ENCODE results near the gene FNDC11. TPM values are rescaled to one million over a fixed set of nuclear protein-coding genes. Genes with fewer than 3 reads are reported as not detected.

Gene FNDC11
- total RNA-seq, 3 donors from 2014 or later (not counting 1 experiment from before 2014, with no cell fraction given) = 0.19 to 0.75 (median 0.25) TPM

Other genes starting within 250 kb of the FNDC11 start
- not detected for gene CHRNA4, start 192.8 kb upstream of the FNDC11 start, total RNA-seq
- not detected for gene KCNQ2, start 81.5 kb upstream of the FNDC11 start, total RNA-seq
- under 1 TPM; 0.14 to 0.86 (median 0.35) TPM for gene EEF1A2, start 55.1 kb upstream of the FNDC11 start, total RNA-seq
- gene PPDPF, start 33.4 kb upstream of the FNDC11 start, total RNA-seq = 100 to 1,000 TPM in 2 of 3 donors, 10 to 100 TPM in 1; 95.5 to 197 (median 159) TPM
- gene PTK6, start 16.8 kb upstream of the FNDC11 start, total RNA-seq = under 1 TPM in 2 of 3 donors, not detected in 1; 0.16 to 0.48 TPM
- gene SRMS, start 6.4 kb upstream of the FNDC11 start, total RNA-seq = under 1 TPM in 2 of 3 donors, not detected in 1; 0.16 to 0.23 TPM
- 10 to 100 TPM; 85.2 to 90.7 (median 89.4) TPM for gene HELZ2, start 20.1 kb downstream of the FNDC11 start, total RNA-seq
- 10 to 100 TPM; 11.7 to 15.1 (median 14.6) TPM for gene GMEB2, start 72.9 kb downstream of the FNDC11 start, total RNA-seq
- gene STMN3, start 99.3 kb downstream of the FNDC11 start, total RNA-seq = 10 to 100 TPM in 1 of 3 donors, 1 to 10 TPM in 2; 6.7 to 12.9 (median 8.3) TPM
- gene RTEL1, start 104.2 kb downstream of the FNDC11 start, total RNA-seq = 10 to 100 TPM; 36.3 to 52.0 (median 40.4) TPM
- not detected for gene TNFRSF6B, start 142.5 kb downstream of the FNDC11 start, total RNA-seq
- 10 to 100 TPM; 43.9 to 55.8 (median 50.6) TPM for gene ARFRP1, start 153.8 kb downstream of the FNDC11 start, total RNA-seq
- 10 to 100 TPM; 39.3 to 47.7 (median 46.1) TPM for gene ZGPAT, start 153.9 kb downstream of the FNDC11 start, total RNA-seq
- 10 to 100 TPM; 86.5 to 94.4 (median 91.7) TPM for gene LIME1, start 182.5 kb downstream of the FNDC11 start, total RNA-seq
- 100 to 1,000 TPM in 1 of 3 donors, 10 to 100 TPM in 2; 90.4 to 100 (median 95.5) TPM for gene SLC2A4RG, start 185.6 kb downstream of the FNDC11 start, total RNA-seq